Hepatocyte (in vitro differentiated cells): ENCODE measurements around the gene SLC48A1. TPM values are rescaled to one million over a fixed set of nuclear protein-coding genes. Genes with fewer than 3 reads are reported as not detected.

Source experiments
- DNase-seq: peaks from one replicate; pipeline ENCODE4 v3.0.0-alpha.2; 2016; ENCODE audit warnings: low spot score
- H2AFZ ChIP-seq: fragments of 200-600 bp; sonication (generic); 2 replicates; pipeline ENCODE4 v1.6.0; 2016; ENCODE audit warnings: antibody characterized with exemption, mild to moderate bottlenecking
- H3K27ac ChIP-seq: fragments of 200-600 bp; sonication (generic); 2 replicates; pipeline ENCODE4 v1.5.1; 2016; ENCODE audit warnings: mild to moderate bottlenecking
- H3K27me3 ChIP-seq: fragments of 200-600 bp; sonication (generic); 2 replicates; pipeline ENCODE4 v1.6.1; 2016
- H3K36me3 ChIP-seq: fragments of 200-600 bp; sonication (generic); replicated peaks from 2 replicates; pipeline ENCODE4 v1.5.1; 2016; ENCODE audit warnings: low read depth; ENCODE audit not compliant: insufficient read depth
- H3K4me1 ChIP-seq: fragments of 200-600 bp; sonication (generic); 2 replicates; pipeline ENCODE4 v1.5.1; 2016; ENCODE audit warnings: mild to moderate bottlenecking, moderate library complexity; ENCODE audit not compliant: insufficient read depth
- H3K4me2 ChIP-seq: fragments of 200-600 bp; sonication (generic); 2 replicates; pipeline ENCODE4 v1.6.0; 2016
- H3K4me3 ChIP-seq: fragments of 200-600 bp; sonication (generic); 2 replicates; pipeline ENCODE4 v1.5.1; 2016; ENCODE audit warnings: mild to moderate bottlenecking
- H3K79me2 ChIP-seq: fragments of 200-600 bp; sonication (generic); 2 replicates; pipeline ENCODE4 v1.6.0; 2017; ENCODE audit warnings: mild to moderate bottlenecking
- H3K9me2 ChIP-seq: fragments of 200-600 bp; sonication (generic); replicated peaks from 2 replicates; pipeline ENCODE4 v1.6.0; 2017; ENCODE audit warnings: mild to moderate bottlenecking; ENCODE audit not compliant: insufficient read depth
- H3K9me3 ChIP-seq: fragments of 200-600 bp; sonication (generic); 2 replicates; pipeline ENCODE4 v1.5.1; 2016; ENCODE audit warnings: low read depth, mild to moderate bottlenecking
- H4K20me1 ChIP-seq: fragments of 200-600 bp; sonication (generic); 2 replicates; pipeline ENCODE4 v1.6.0; 2016; ENCODE audit warnings: mild to moderate bottlenecking; ENCODE audit not compliant: insufficient read depth, poor library complexity, severe bottlenecking
- EZH2 ChIP-seq: fragments of 200-600 bp; sonication (generic); IDR thresholded peaks from 2 replicates; pipeline ENCODE4 v1.6.1; 2016; ENCODE audit warnings: antibody characterized with exemption, mild to moderate bottlenecking, borderline replicate concordance
- EZH2phosphoT487 ChIP-seq: fragments of 200-600 bp; sonication (generic); IDR thresholded peaks from one replicate; pipeline ENCODE4 v1.6.1; 2018; ENCODE audit warnings: antibody characterized with exemption, mild to moderate bottlenecking, low read depth, moderate library complexity; ENCODE audit not compliant: unreplicated experiment, severe bottlenecking
- WGBS: methylation state at CpG from one replicate; pipeline ENCODE4 v1.1.6; 2016; ENCODE audit warnings: low lambda C conversion rate; ENCODE audit errors: missing lambda C conversion rate; 5-methylcytosine and 5-hydroxymethylcytosine counted together
- polyA plus RNA-seq: library from polyadenylated mRNA; unstranded; fragments of >200 nt; fragmentation: Nextera tagmentation; extraction: Ambion mirVana; gene quantifications from 2 replicates; pipeline ENCODE4 v1.2.1, GENCODE V29; 2016
- total RNA-seq: library from RNA; depleted of rRNA; stranded (reverse); fragments of >200 nt; gene quantifications from 2 replicates; pipeline ENCODE4 v1.2.3, GENCODE V29; 2014
- TF ChIP-seq, protein P1 (sequence below): fragments of 200-600 bp; sonication (generic); IDR thresholded peaks from 2 replicates; pipeline ENCODE4 v1.5.1; 2016; ENCODE audit warnings: antibody characterized with exemption, mild to moderate bottlenecking; ENCODE audit not compliant: poor library complexity

SLC48A1 gene
- total and polyA plus RNA-seq, 2 experiments from 2014 or later: 11.2 to 22.6 TPM

GRCh38 chr12:47763481-47764346 lies 9.3 kb upstream of the SLC48A1 start:
- no peaks in the 10 kb centered on the region for H3K9me2 ChIP-seq
- H3K4me1 ChIP-seq: peaks cover 11% of the 10 kb centered on the region
- no peak overlapping the region for H3K4me3 ChIP-seq
- H3K4me2 ChIP-seq: no peak overlapping the region
- WGBS: 85% methylated on average over 8 of the region's 8 CpGs
- no peaks in the 10 kb centered on the region for H3K36me3 ChIP-seq
- no peak overlapping the region for H3K27ac ChIP-seq
- no peak overlapping the region for H2AFZ ChIP-seq
- H3K27me3 ChIP-seq: no peaks in the 10 kb centered on the region
- H3K79me2 ChIP-seq: no peaks in the 10 kb centered on the region
- H4K20me1 ChIP-seq: no peaks in the 10 kb centered on the region
- DNase-seq: no peak
- no peaks in the 10 kb centered on the region for H3K9me3 ChIP-seq
- TF ChIP-seq EZH2phosphoT487 (no peak), EZH2 (no peak)
- TF ChIP-seq, protein P1, sequence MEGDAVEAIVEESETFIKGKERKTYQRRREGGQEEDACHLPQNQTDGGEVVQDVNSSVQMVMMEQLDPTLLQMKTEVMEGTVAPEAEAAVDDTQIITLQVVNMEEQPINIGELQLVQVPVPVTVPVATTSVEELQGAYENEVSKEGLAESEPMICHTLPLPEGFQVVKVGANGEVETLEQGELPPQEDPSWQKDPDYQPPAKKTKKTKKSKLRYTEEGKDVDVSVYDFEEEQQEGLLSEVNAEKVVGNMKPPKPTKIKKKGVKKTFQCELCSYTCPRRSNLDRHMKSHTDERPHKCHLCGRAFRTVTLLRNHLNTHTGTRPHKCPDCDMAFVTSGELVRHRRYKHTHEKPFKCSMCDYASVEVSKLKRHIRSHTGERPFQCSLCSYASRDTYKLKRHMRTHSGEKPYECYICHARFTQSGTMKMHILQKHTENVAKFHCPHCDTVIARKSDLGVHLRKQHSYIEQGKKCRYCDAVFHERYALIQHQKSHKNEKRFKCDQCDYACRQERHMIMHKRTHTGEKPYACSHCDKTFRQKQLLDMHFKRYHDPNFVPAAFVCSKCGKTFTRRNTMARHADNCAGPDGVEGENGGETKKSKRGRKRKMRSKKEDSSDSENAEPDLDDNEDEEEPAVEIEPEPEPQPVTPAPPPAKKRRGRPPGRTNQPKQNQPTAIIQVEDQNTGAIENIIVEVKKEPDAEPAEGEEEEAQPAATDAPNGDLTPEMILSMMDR: no peak

- H3K4me2 ChIP-seq: no peak overlapping the region
- WGBS: 71% methylated on average over 4 of the region's 5 CpGs
- no peaks in the 10 kb centered on the region for H3K9me3 ChIP-seq
Measured at GRCh38 chr12:47766502-47767215, 6.4 kb upstream of the SLC48A1 start.

GRCh38 chr12:47767216-47767724 lies 5.8 kb upstream of the SLC48A1 start:
- Histone ChIP-seq H3K79me2 (no peaks in the 10 kb centered on the region), H3K27me3 (no peaks in the 10 kb centered on the region), H3K4me1 (peaks cover 9% of the 10 kb centered on the region), H3K36me3 (no peaks in the 10 kb centered on the region), H3K9me2 (no peaks in the 10 kb centered on the region), H4K20me1 (no peaks in the 10 kb centered on the region), H2AFZ (no peak overlapping the region), H3K27ac (no peak overlapping the region), H3K4me3 (no peak overlapping the region), H3K4me2 (no peak overlapping the region), H3K9me3 (no peaks in the 10 kb centered on the region)
- DNase-seq: peak; percentile 41
- 74% methylated on average over 4 of the region's 4 CpGs for WGBS
- TF ChIP-seq, protein P1: peak; percentile 46
- no peak for TF ChIP-seq EZH2

More at GRCh38 chr12:47766502-47767215, 6.4 kb upstream of the SLC48A1 start:
- Histone ChIP-seq H2AFZ (no peak overlapping the region), H3K27me3 (no peaks in the 10 kb centered on the region), H3K79me2 (no peaks in the 10 kb centered on the region), H3K4me1 (peaks cover 9% of the 10 kb centered on the region), H4K20me1 (no peaks in the 10 kb centered on the region), H3K4me3 (no peak overlapping the region), H3K27ac (no peak overlapping the region), H3K36me3 (no peaks in the 10 kb centered on the region), H3K9me2 (no peaks in the 10 kb centered on the region)
- no peak for DNase-seq
- TF ChIP-seq EZH2phosphoT487: no peak
- TF ChIP-seq, protein P1: no peak
